Activated naive CD4-positive, alpha-beta T cell treated with anti-CD3 and anti-CD28 coated beads, Interleukin-2, amount 10 ng/mL, durations not matched to agents 7 days and 5 days (primary cell): ENCODE data around the gene PHLPP2.

Source experiments
- CTCF ChIA-PET: fragments of 350-600 bp; sonication (Branson Sonifier 250); formaldehyde crosslinking; loops from one replicate; lab custom pipeline; 2021; ENCODE audit warnings: antibody characterized with exemption; lab: Charles Lee
- DNase-seq: peaks from one replicate; pipeline ENCODE4 v3.0.0-alpha.2; 2020
- H3K27ac Mint-ChIP-seq: one replicate; pipeline ENCODE4 v1.8.0; 2021; ENCODE audit warnings: mild to moderate bottlenecking, moderate library complexity, mixed read lengths
- H3K27me3 Mint-ChIP-seq: one replicate; pipeline ENCODE4 v1.8.0; 2021; ENCODE audit warnings: mild to moderate bottlenecking, mixed read lengths
- H3K36me3 Mint-ChIP-seq: one replicate; pipeline ENCODE4 v1.8.0; 2021; ENCODE audit warnings: mixed read lengths
- H3K4me1 Mint-ChIP-seq: one replicate; pipeline ENCODE4 v1.8.0; 2021; ENCODE audit warnings: mixed read lengths
- H3K4me3 Mint-ChIP-seq: one replicate; pipeline ENCODE4 v1.8.0; 2021; ENCODE audit warnings: mild to moderate bottlenecking, moderate library complexity, mixed read lengths
- H3K9me3 Mint-ChIP-seq: one replicate; pipeline ENCODE4 v1.8.0; 2021; ENCODE audit warnings: mixed read lengths

The PHLPP2 gene

DNA sequence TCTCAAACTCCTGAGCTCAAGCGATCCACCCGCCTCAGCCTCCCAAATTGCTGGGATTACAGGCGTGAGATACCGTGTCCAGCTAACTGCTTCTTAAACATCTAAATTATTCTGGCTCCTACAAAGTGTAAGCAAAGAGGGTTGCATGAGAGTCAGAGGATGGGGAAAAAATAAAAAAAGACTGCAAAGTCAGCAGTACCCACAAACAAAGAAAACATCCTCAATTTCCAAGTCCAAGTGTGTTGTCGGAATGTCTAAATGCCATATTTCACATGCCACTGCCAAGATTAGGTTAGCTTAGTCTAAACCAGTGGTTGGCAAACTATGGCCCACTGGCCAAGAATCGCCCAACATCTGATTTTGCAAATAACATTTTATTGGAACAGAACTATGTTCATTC, 13.0 kb upstream of the PHLPP2 start:
- Mint-ChIP-seq H3K27ac (no peak overlapping the region), H3K4me3 (no peak overlapping the region), H3K9me3 (no peaks in the 10 kb centered on the region), H3K27me3 (no peaks in the 10 kb centered on the region), H3K4me1 (no peaks in the 10 kb centered on the region), H3K36me3 (peaks cover 52% of the 10 kb centered on the region)
- DNase-seq = no peak
- CTCF ChIA-PET = no interaction called here

DNA sequence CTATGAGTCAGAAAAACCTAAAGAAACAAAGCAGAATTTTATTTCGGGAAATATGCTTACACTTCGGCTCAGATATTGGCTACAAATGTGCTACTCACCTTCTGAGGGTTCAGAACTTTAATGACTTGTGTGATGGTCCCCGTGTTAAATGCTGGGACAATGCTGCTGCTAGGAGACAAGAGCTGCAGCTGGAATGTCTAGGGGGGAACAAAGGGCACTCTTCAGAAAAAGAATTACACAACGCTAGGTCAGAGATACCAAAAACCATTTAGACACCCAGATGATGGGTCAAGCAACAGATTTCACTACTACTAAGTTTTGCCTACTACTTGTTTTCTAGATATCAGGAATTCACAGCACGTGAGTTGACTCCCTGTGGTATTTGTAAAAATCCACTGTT, 10.0 kb upstream of the PHLPP2 start:
- DNase-seq = no peak
- peaks cover 56% of the 10 kb centered on the region for H3K36me3 Mint-ChIP-seq
- H3K9me3 Mint-ChIP-seq = no peaks in the 10 kb centered on the region
- H3K4me1 Mint-ChIP-seq = no peaks in the 10 kb centered on the region
- no peak overlapping the region for H3K4me3 Mint-ChIP-seq
- H3K27me3 Mint-ChIP-seq = no peaks in the 10 kb centered on the region
- CTCF ChIA-PET = no interaction called here
- H3K27ac Mint-ChIP-seq = no peak overlapping the region

DNA sequence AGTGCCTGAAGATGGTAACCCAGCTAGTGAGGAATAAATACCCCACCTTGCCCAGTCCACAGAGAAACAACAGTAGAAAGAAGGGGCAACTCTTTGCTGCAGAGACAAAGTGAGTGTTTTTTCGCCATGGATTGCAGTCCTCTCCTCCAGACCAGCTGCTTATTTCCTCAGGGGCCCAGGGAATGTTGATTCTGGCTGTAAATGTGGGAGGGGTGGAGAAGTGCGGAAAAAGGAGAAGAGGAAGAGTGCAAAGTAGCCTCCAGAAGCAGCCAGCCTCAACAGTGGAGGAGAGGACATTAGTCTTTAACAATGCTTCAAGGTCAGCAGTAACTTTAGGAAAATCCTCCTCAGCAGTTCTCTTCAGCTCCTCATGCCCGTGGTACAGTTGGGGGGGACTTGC, 8.1 kb upstream of the PHLPP2 start:
- H3K36me3 Mint-ChIP-seq = peaks cover 45% of the 10 kb centered on the region
- DNase-seq = no peak
- CTCF ChIA-PET = no interaction called here
- H3K27me3 Mint-ChIP-seq = no peaks in the 10 kb centered on the region
- no peak overlapping the region for H3K4me3 Mint-ChIP-seq
- H3K4me1 Mint-ChIP-seq = no peaks in the 10 kb centered on the region
- no peaks in the 10 kb centered on the region for H3K9me3 Mint-ChIP-seq
- no peak overlapping the region for H3K27ac Mint-ChIP-seq

DNA sequence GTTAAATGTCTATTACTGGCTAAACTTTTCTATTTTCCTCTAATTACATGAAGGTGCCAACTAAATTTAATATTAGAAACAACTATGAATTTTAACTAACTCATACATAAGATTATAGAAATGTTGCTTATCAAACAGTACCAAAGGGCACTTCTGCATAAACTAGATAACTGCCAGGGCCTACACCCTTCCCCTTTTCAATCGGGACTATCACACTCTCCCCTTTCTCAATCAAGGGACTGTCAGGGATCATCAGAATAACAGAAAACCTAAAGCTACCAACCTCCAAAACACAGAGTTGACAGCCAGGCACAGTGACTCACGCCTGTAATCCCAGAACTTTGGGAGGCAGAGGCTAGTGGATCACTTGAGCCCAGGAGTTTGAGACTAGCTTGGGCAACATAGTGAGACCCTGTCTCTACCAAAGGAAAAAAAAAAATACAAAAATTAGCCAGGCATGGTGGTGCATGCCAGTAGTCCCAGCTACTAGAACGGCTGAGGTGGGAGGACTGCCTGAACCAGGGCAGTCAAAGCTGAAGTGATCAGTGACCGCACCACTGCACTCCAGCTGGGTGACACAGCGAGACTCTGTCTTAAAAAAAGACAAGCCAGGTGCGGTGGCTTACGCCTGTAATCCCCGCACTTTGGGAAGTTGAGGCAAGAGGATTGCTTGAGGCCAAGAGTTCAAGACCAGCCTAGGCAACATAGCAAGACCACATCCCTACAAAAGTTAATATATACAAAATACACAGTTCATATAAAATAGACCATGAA, 3.2 kb upstream of the PHLPP2 start:
- H3K27ac Mint-ChIP-seq = no peak overlapping the region
- CTCF ChIA-PET = interaction anchor here (1.1 to 1.5 kb wide), 2 partner anchors 8 to 17 kb away, joined by 3 read pairs; no protein-coding TSS in a partner anchor
- peaks cover 9% of the 10 kb centered on the region for H3K4me1 Mint-ChIP-seq
- peaks cover 23% of the 10 kb centered on the region for H3K27me3 Mint-ChIP-seq
- H3K36me3 Mint-ChIP-seq = peaks cover 21% of the 10 kb centered on the region
- no peak overlapping the region for H3K4me3 Mint-ChIP-seq
- no peak for DNase-seq
- no peaks in the 10 kb centered on the region for H3K9me3 Mint-ChIP-seq

DNA sequence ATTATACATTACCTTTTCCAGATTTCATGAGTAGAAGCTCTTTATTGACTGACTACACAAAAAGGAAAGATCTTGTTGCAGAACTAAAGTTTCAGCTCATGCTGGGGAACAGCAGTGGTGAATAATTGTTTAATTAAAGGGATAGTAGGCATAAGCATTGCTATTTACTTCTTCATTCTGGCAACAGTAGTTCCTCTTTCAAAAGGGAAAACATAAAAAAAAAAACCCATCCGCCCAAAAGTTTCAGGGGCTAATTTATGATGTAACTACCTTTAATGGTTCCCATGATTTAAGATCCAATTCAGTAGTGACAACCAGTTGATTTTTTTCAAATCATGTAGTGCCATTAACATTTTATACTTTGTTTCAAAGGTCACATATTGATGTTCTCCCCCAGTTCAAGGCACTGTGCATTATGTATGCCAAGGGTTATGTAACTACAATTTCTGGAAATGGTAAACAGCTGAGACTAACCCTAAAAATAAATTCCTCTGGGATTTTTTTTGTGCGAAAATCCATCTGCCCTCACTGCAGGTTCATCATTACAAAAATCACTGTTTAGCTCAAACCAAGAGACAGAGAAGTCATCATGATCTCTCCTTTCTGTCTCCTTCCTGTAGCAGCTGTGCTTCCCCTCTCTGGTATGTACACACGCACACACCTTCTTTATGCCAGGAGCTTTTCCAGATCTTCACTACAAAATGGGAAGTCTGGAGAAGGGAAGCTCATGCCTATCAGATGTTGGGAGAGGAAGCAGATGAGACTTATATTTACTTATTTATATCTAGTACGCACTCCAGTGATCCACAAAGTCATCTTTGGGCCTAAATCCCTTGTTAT, 2.2 kb upstream of the PHLPP2 start:
- Mint-ChIP-seq H3K4me1 (peaks cover 17% of the 10 kb centered on the region), H3K27ac (no peak overlapping the region), H3K27me3 (peaks cover 23% of the 10 kb centered on the region), H3K9me3 (no peaks in the 10 kb centered on the region), H3K36me3 (peaks cover 12% of the 10 kb centered on the region), H3K4me3 (no peak overlapping the region)
- DNase-seq = no peak
- CTCF ChIA-PET = interaction anchor here (1.2 to 1.5 kb wide), 2 partner anchors 9 to 235 kb away, joined by 3 read pairs; no protein-coding TSS in a partner anchor

DNA sequence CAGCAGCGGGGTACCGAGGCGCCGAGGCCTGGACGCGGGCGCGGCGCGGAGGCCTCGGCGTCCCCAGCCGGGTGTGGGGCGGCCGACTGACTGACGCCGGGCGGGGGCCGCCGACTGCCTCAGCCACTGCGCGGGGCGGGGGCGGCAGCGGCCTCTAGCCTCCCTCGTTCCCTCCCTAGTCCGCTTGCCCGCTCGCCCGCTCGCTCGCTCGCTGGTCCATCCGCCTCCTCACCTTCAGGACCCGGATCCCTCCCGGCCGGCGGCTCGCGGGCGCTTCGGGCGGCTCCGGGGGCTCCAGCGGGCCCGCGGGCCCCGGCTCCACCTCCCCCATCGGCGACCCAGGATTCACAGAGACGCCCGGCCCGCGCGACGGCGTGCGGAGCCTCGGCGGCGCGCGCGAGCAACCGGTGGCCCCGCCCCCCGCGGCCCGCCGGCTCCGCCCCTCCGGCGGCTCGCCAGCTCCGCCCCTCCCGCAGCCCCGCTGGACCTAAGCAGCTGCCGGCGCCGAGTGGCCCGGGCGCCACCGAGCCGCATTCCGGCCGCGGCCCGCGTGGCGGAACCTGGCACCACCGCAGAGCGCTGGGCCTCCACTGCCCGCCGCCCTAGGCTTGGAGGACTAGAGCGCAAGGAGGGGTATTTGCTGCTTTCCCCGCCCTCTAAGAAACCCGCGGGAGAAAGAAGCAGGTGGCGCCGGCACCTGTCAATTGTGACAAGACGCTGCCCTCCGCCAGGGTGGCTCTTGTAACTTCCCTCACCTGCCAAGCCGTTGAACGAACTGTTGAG, 773 bp downstream of the PHLPP2 start:
- Mint-ChIP-seq H3K27me3 (peaks cover 23% of the 10 kb centered on the region), H3K9me3 (no peaks in the 10 kb centered on the region), H3K36me3 (no peaks in the 10 kb centered on the region), H3K4me3 (peak overlapping the region; percentile 76), H3K4me1 (peaks cover 17% of the 10 kb centered on the region), H3K27ac (no peak overlapping the region)
- CTCF ChIA-PET = no interaction called here
- peak; percentile 79 for DNase-seq

DNA sequence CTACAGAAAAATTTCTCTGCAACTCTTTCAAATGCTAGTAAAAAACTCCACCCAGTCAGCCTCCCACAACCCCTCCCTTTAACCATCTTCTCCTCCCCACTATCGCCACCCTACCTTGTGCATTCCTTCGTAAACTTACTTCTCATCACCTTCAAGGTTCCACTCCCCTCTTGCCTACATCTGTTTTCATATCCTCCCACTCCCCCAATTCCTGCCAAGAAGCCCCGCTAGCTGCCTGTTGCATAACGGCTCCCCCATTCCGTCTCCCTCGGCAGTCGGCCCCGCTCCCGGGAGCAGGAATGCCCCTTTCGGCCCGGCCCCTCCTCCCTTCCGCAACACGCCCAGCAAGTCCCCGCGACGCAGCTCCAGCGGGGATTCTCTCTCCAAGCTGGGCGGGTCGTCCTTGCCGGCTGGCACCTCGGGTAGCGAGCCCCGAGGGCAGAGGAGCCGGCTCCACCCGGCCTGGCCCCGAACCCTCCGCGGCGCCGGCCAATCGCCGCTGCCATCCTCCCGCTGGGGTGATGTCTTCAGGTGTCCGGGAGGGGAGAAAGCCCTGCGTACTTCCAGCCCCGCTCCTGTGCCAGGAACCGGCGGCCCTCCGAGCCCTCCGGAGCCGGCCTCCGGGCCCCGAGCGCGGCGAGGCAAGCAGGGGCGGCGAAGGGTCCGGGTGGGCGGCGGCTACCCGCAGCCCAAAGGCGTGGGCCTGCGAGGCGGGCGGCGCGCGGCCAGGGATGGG, 1.5 kb downstream of the PHLPP2 start:
- Mint-ChIP-seq H3K27ac (peak overlapping the region; percentile 90), H3K27me3 (peaks cover 23% of the 10 kb centered on the region), H3K36me3 (no peaks in the 10 kb centered on the region), H3K4me1 (peaks cover 17% of the 10 kb centered on the region), H3K4me3 (peak overlapping the region; percentile 92), H3K9me3 (no peaks in the 10 kb centered on the region)
- CTCF ChIA-PET = no interaction called here
- DNase-seq = peak; percentile 66

DNA sequence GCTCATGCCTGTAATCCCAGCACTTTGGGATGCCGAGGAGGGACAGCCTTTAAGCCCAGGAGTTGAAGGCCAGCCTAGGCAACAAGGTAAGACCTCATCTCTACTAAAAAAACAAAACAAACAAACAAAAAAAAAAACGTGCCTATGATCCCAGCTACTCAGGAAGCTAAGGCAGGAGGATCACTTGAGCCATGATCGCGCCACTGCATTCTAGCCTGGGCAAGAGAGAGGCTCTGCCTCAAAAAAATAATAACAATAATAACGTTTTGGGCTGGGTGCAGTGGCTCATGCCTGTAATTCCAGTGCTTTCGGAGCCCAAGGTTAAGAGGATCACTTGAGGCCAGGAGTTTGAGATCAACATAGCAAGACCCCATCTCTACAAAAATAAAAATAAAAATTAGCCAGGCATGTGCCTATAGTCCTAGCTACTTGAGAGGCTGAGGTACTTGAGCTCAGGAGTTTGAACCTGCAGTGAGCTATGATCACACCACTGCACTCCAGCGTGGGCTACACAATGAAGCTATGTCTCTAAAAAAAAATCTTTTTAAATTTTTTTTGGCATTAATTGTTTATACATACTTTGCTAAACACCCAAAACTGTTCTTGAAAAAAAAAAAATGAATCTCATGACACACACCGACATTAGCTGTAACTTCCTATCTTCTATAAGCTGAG, 3.3 kb downstream of the PHLPP2 start:
- peaks cover 17% of the 10 kb centered on the region for H3K4me1 Mint-ChIP-seq
- no peaks in the 10 kb centered on the region for H3K9me3 Mint-ChIP-seq
- no peak overlapping the region for H3K4me3 Mint-ChIP-seq
- CTCF ChIA-PET = no interaction called here
- H3K27me3 Mint-ChIP-seq = peaks cover 22% of the 10 kb centered on the region
- H3K27ac Mint-ChIP-seq = no peak overlapping the region
- no peaks in the 10 kb centered on the region for H3K36me3 Mint-ChIP-seq
- DNase-seq = no peak

DNA sequence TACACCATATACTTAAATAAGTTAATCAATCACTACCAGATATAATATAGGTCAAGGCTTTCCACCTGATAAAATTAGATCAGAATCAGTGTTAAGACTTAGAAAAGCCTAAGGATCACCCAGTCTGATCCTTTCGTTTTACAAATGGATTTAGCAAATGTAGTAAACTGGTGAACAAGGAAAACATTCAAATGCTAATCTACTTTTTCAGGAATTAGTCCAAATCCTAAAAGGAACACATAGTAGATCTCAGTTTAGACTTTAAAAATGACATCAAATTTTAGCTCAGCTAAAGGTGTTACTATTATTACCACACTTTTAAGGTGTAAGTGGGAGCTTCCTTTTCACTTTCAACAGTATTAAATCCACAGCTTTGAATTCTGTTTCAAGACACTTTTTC, 12.0 kb downstream of the PHLPP2 start:
- CTCF ChIA-PET = no interaction called here
- Mint-ChIP-seq H3K9me3 (no peaks in the 10 kb centered on the region), H3K27me3 (no peaks in the 10 kb centered on the region), H3K4me1 (peaks cover 10% of the 10 kb centered on the region), H3K36me3 (no peaks in the 10 kb centered on the region), H3K27ac (no peak overlapping the region), H3K4me3 (no peak overlapping the region)
- no peak for DNase-seq

DNA sequence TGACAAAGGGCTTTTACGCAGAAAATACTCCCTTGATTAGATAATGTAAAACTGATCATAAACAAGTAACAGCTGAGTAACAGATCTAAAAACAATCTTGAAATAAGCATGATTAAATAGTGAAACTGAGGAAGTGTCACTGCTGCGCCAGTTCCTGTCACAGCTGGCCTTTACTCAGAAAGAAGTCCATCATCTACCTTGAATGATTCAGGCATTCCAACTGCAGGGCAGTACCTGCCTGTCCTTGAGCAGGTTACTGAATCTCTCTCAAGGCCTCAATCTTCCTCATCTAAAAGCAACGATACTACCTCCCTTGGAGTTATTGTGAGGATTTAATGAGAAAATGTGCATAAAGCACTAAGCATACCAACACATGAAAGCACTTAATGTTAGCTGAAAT, 12.7 kb downstream of the PHLPP2 start:
- CTCF ChIA-PET = no interaction called here
- H3K27me3 Mint-ChIP-seq = no peaks in the 10 kb centered on the region
- H3K9me3 Mint-ChIP-seq = no peaks in the 10 kb centered on the region
- no peaks in the 10 kb centered on the region for H3K36me3 Mint-ChIP-seq
- H3K4me3 Mint-ChIP-seq = no peak overlapping the region
- peaks cover 10% of the 10 kb centered on the region for H3K4me1 Mint-ChIP-seq
- no peak for DNase-seq
- no peak overlapping the region for H3K27ac Mint-ChIP-seq

DNA sequence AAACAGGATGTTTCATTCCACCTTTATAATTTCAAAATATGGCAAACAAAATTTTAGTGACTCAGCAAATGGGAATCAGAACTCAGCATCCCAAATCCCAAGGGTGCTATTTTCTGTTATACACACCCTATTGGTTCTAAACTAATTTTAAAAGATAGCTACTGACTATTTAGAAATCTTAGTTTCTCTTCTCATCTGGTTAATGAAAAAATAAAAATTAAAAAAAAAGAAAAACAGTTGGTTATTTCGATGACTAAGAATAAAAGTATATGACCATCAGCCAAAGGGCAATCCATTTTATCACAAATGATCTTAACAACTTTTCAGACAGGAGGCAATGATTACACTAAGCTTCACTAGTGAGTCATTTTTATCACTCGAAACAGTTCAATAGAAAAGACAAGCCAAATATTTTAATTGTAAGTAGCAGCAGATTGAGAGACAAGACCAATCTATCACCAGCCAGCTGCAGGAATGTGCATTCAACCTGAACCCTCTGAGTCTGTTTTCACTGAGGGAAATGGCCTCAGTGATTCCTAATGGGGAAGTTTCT, 15.2 kb downstream of the PHLPP2 start:
- CTCF ChIA-PET = no interaction called here
- H3K36me3 Mint-ChIP-seq = no peaks in the 10 kb centered on the region
- no peaks in the 10 kb centered on the region for H3K9me3 Mint-ChIP-seq
- H3K4me3 Mint-ChIP-seq = no peak overlapping the region
- no peaks in the 10 kb centered on the region for H3K27me3 Mint-ChIP-seq
- H3K4me1 Mint-ChIP-seq = peaks cover 4% of the 10 kb centered on the region
- no peak for DNase-seq
- no peak overlapping the region for H3K27ac Mint-ChIP-seq

DNA sequence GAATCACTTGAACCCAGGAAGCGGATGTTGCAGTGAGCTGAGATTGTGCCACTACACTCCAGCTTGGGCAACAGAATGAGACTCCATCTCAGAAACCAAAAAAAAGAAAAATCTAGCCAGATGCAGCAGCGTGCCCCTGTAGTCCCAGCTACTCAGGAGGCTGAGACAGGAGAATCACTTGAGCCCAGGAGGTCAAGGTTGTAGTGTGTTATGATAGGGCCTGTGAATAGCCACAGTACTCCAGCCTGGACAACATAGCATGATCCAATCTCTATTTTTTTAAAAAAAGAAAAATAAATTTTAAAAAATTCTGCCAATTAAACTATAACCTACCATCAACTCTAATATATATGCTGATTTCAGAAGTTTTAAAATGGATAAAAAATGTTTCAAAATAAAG, 15.8 kb downstream of the PHLPP2 start:
- CTCF ChIA-PET = no interaction called here
- H3K4me3 Mint-ChIP-seq = no peak overlapping the region
- peaks cover 2% of the 10 kb centered on the region for H3K4me1 Mint-ChIP-seq
- H3K36me3 Mint-ChIP-seq = no peaks in the 10 kb centered on the region
- no peaks in the 10 kb centered on the region for H3K9me3 Mint-ChIP-seq
- H3K27me3 Mint-ChIP-seq = no peaks in the 10 kb centered on the region
- no peak for DNase-seq
- H3K27ac Mint-ChIP-seq = no peak overlapping the region

DNA sequence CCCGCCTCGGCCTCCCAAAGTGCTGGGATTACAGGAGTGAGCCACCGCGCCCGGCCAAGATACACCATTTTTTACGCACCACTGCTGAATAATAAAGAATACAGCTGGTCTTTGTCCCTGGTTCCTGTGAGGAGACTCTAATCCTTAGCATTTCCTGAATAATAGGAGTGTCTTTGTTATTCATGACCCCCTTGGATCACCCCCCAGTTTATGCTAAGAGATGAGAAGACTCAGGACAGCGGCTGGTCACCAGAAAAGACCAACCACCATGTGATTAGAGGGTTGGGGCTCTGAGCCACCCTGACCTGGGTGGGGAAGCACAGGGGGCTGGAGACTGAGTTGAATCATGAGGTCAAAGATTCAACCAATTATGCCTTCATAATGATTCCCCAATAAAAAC, 17.3 kb downstream of the PHLPP2 start:
- no peaks in the 10 kb centered on the region for H3K27me3 Mint-ChIP-seq
- no peaks in the 10 kb centered on the region for H3K36me3 Mint-ChIP-seq
- no peaks in the 10 kb centered on the region for H3K9me3 Mint-ChIP-seq
- peaks cover 2% of the 10 kb centered on the region for H3K4me1 Mint-ChIP-seq
- CTCF ChIA-PET = no interaction called here
- no peak overlapping the region for H3K4me3 Mint-ChIP-seq
- no peak for DNase-seq
- H3K27ac Mint-ChIP-seq = no peak overlapping the region
